ENCODE results near the gene FBL.
"Not testable (repeated sequence)": the region's sequence is repeated elsewhere in the genome, so short reads cannot be mapped to it uniquely, and the experiment has no call there.

FBL gene

DNA sequence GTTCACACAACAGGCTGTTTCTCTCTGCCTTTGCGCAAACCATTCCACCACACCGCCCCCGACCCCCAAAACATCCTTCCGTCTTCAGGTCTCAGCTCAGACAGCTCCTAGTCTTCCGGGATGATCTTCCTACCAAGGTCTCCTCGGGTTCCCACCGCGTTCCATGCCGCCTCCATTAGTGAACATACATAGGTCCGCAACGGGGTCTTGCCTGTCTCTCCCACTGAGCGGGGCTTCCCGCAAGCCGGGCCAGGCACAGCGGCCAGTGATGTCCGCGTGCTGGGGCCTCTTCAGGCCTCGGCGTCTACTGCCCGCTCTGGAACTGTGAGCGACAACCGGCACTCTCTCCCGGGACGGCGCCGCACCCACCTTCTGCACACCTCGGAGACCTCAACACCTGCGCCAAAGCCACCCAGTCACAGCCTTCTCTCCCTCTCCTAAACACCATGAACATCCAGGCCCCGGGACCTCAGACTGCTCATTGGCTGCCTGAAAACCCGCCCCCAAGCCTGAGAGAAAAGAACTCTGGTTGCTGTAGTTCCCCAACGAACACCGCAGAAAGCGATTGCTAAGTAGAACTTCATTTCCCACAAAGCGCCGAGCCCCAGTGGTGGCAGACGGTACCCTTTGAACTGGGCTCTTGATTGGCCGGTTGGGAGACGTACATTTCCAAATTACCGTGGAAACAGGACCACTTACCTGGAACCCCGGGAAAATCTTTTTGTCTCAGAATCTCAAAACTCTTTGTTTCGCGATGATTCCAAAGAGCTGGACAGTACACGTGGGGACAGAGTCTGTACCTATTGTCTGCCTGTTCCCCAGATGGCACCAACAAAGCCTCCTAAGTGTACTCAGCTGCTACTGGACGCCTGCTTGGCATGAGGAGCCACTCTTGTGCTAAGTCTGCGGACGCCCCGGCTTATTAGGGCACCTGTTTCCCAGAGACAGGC, 21.8 kb downstream of the FBL start:
- peak; percentile 94 for DNase-seq

DNA sequence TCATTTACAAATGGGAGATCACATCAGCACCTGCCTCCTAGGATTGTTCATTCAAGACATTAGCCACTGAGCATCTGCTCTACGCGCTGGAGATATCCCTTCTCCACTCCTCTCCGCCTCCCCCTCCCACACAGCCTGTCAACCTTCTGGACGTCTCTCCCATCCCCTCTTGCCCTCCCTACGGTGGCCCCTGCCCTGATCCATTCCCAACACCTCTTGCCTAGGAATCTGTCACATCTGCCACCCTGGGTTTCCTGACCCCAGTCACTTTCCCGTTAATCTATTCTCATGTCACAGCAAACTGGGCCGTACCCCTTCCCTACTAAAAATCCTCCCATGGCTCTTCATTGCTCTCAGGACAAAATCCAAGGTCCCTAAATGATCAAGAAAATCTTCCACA, 22.5 kb downstream of the FBL start:
- DNase-seq, result peak; percentile 6

DNA sequence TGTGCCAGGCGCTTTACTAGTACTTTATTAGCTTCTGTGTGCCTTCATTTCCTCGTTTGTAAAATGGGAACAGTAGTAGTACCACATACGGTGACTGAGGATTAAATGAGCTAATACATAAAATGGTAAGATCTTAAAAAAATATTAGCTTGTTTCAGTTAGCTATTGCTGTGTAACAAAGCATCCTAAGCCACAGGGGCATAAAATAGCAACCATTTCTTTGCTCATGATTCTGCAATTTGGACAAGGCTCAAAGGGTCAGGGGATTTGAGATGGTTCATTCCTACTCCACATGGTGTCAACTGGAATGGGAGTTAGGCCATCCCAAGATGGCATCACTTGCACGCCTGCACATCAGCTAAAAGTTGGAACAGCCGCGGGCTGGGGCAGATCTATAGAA, 25.5 kb downstream of the FBL start:
- no peak for DNase-seq

DNA sequence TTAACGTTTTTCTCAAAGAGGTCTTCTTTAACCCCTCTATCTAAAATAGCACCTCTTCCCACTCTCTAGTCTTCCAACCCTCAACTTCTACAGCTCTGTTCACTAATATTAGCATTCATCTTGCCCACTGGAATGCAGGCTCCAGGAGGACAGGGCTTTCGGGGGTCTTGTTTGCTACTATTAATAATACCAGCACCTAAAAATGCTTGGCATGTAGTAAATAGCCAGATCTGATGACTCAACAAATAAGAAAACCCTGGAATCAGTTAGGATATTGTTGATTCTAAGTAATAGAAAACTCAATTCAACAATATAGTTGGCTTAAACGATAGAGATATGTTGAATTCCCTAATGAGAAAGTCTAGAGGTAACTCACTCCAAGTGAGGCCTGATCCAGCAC, 26.4 kb downstream of the FBL start:
- no peak for DNase-seq

DNA sequence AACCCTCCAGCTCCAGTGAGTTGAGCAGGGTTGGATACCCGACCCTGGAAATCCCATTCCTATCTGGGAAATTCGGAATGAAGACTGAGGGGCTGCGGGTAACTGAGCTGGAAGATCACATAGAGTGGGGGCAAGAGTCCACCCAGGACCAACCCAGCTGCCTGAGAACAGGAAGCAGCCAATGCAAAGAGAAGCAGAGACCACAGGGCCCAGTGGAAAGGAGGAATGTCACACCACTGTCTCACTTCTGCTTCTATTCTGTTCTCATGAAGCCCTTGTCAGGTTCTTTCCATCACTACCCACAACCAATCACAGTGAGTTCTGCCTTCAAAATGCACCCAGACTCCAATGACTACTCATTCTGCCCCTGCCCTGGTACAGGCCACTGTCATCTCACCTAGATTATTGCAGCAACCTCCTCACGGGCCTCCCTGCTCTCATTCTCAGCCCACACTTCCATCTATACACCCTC, 27.5 kb downstream of the FBL start:
- DNase-seq, result no peak

DNA sequence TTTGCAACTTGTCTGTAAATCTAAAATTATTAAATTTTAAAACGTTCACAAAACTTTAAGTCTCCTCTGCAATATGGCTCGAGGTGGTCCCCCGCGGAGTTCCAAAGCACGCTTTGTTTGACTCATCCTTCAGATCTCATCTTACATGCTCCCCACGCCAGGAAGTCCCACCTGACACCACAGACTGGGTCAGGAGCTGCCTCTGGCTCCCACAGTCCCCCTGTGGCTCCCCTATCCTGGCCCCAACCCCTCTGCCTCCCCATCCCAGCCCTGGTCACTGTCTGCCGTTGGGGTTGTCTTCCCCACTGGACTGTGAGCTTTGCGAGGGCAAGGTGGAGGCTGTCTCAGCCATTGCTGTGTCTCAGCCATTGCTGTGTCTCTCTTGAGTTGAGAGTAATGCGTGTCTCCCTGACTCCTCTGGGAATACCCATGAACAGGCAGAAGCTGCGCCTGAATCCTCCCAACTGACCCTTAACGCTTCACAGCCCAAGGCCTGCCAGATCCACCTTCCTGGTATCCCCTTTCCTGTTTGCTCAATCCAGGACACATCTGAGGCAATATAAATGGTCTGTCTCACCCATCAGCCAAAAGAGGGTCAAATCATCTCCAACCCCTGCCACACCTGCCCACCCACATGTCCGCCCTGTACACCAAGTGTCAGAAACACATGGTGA, 28.2 kb downstream of the FBL start:
- DNase-seq, result no peak

DNA sequence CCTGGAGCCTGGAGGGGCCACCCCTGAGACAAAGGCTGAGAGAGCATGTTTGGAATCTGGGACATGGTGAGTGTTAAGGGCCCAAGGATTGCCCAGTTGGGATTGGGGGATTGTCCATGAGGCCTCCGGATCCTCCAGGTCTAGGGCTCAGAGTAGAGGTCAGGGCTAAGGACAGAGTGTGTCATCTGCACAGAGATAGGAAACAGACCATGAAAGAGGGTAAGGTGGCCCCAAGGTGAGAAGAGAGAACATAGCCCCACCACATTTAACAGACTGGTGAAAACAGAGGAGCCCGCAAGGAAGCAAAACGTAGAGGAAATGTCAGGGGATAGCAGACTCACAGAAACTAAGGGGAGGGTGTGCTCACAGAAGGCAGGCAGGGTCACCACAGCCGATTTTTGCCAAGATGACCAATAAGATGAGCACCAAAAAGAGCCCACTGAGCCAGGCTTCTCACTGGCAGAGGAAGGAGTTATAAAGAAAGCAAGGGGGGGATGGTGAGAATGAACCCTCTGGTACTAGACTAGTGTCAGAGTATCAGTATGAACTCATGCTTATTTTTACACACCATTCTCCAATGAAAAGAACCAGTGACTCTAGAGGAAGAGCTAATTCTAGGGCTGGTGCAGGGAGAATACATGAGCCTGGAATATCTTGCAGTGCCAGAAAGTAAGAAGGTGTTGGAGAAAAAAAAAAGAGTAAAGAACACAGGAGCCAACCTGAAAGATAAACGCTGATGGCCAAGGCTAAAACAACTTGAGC, 29.7 kb downstream of the FBL start:
- no peak for DNase-seq

DNA sequence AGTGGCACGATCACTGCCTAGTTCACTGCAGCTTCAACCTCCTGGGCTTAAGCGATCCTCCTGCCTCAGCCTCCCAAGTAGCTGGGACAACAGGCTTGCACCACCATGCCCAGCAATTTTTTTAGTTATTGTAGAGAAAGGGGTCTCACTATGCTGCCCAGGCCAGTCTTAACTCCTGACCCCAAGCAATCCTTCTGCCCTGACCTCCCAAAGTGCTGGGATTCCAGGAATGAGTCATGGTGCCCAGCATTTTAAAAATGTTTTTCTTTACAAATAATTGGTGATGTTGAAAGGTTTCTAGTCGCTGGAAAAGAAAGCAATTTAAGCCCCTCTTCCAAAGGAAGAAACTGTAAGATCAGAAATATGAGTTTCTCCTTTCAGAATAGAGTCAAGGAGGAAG, 31.6 kb downstream of the FBL start:
- no peak for DNase-seq

DNA sequence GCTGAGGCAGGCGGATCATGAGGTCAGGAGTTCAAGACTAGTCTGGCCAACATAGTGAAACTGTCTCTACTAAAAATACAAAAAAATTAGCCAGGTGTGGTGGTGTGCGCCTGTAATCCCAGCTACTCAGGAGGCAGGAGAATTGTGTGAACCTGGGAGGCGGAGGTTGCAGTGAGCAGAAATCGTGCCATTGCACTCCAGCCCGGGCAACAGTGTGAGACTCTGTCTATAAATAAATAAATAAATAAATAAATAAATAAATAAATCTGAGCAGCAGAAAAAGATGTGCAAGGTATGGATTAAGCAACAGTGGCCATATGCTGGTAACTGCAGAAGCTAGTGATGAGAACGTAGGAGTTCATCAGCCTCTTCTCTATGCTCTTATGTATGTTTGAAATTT, 32.1 kb downstream of the FBL start:
- DNase-seq, result not testable (repeated sequence)

DNA sequence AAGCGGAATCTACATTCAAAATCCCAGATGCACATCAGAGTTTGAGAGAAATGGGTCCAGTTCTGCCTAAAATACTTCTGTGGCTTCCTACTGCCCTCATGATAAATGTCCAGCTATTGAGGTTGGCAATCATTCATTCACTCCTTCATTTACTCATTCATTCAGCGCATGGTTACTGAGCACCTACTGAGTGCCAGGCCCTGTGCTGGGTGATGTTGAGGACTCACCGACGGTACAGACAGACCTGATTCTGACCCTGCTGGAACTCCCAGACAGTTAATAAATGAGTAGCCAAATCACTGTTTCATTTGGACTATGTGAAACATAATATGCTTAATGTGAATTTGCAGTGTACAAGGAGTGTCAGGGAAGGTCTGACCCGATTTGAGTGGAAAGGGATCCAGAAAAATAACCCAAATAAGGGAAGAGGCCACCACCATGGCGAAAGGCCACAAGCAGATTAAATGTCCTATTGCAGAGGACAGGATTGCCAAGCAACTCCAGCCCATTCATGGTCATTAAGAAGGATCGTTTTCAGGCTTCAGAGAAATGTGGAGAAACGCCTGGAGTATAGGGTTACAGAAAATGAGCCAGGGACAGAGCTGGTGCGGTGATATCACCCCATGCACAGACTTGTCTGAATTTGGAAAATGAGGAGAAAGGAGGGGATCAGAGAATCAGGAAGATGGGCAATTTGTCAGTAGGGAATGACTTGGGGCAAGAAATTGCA, 32.8 kb downstream of the FBL start:
- no peak for DNase-seq

DNA sequence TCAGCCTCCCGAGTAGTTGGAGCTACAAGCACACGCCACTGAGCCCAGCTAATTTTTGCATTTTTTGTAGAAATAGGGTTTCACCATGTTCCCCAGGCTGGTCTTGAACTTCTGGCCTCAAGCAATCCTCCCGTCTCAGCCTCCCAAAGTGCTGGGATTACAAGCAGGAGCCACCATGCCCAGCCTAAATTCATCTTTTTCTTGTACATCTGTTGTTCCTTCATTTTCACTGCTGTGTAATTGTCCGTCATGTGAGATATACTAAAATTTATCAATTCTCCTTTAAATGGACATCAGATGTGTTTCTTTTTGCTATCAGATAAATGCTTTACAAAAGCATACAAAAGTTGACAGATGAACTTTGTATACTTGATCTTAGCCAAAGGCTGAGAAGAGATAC, 35.1 kb downstream of the FBL start:
- no peak for DNase-seq

DNA sequence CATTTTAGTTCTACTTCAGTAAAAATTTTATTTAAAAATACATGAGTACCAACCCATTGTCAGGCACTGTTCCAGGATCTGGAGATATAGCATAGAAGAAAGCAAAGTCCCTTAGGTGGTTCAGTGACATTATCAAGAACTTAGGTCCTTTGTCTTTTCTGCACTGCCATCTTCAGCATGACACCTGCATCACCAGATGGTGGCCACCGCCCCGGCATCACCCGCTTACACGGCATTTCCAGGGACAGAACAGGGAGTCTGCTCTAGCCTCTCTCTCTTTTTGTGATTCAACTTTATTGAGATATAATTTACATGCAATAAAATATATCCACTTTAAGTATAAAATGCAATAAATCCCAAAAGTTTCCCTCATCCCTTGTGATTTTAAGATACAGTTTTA, 35.8 kb downstream of the FBL start:
- no peak for DNase-seq

DNA sequence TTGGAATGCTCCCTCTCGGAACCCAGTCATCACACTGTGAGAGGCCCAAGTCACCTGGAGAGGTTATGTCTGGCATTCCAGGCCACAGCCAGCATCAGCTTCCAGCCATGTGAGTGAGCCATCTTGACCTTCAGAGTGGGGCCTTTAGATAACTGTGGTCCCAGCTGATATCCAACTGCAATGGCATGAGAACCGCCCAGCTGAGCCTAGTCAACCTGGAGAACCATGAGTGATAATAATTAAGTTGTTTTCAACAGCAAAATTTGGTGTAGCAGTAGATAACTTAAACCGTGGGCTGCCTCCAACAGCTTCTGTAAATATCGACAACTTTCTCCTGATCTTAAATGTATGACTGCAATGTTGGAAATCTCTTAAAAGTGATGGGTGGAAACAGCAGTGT, 36.8 kb downstream of the FBL start:
- no peak for DNase-seq

DNA sequence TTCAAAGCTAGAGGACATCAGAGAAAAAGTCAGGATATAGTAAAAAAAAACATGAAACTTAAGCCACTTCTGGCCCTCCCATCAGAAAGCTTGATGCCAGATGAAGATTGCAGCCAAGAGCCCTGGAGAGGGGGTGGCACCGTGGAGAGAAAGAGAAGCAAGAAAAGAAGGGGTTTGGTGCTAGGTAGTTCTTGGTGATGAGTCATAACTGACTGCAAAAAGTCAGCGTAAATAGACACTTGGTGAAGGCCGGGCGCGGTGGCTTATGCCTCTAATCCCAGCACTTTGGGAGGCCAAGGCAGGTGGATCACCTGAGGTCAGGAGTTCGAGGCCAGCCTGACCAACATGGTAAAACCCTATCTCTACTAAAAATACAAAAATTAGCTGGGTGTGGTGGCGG, 37.5 kb downstream of the FBL start:
- not testable (repeated sequence) for DNase-seq

DNA sequence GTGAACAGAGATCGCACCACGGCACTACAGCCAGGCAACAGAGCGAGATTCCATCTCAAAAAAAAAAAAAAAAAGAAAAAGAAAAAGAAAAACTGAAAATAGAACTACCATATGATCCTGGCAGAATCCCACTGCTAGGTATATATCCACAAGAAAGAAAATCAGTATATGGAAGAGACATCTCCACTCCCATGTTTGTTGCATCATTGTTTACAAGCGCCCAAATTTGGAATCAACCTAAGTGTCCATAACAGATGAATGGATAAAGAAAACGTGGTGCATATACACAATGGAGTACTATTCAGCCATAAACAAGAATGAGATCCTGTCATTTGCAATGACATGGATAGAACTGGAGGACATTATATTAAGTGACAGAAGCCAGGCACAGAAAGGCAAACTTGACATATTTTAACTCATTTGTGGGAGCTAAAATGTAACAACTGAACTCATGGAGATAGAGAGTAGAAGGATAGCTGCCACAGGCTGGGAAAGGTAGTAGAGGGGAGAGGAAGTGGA, 38.3 kb downstream of the FBL start:
- no peak for DNase-seq

DNA sequence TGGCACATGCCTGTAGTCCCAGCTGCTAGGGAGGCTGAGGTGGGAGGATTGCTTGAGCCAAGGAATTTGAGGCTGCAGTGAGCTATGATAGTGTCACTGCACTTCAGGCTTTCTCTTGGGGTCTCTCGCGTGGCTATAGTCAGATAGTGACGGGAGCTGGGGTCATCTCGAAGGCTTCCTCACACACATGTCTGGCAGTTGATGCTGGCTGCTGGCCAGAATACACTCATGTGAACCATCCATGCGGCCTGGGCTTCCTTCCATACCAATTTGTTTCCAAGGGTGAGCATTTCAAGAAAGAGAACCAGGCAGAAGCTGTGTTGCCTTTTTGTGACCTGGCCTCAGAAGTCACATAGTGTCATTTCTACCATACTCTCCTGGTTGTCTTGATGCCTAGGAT, 41.1 kb downstream of the FBL start:
- no peak for DNase-seq

DNA sequence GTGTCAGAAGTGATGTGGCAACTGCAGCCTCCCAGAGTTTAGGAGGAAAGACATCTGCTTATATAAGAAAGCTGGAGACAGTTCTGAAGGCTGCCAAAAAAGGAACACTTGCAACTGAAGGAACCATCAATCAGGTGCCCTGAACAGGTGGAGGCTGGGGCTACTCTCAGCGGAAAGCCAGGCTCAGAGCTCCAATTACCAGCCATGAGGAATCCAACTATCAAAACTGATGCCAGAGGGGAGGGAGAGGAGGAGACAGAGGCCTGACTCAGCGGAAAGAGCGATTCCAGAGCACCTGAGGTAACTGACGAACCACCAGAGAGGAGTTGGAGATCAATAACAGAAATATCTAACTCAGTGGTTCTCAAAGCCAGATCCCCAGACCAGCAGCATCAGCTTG, 43.2 kb downstream of the FBL start:
- DNase-seq, result no peak

DNA sequence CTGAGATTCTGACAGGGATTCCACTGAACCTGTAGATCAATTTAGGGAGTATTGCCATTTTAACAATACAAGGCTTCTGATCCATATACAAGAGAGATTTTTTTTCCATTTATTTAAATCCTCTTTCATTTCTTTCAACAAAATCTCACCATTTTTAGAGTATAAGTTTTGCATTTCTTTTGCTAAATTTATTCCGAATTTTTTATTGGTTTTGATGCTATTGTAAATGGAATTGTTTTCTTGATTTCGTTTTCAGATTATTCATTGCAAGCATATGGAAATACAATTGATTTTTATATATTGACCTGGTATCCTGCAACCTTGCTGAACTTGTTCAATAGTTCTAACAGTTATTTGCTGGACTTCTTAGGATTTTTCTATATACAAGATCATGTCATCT, 49.1 kb downstream of the FBL start:
- DNase-seq, result no peak

DNA sequence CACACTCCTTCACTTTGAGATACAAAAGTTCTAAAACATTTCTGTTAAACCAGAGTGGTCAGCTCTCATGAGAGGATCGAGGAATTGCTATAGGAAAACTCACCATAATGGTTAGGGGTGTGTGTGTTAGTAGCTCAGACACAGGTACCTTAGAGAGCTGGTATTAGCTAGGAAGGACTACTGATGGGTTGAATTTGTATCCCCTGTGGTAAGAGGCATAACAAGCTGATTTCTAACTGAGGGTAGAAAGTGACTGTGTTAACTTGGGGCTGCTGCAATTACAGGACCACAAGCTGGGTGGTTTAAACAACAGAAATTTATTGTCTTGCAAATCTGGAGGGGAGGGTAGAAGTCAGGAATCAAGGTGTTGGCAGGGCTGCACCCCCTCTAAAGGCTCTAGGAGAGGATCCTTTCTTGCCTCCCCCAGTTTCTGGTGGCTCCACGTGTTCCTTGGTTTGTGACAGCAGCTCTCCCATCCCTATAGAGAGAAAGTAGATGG, 50.1 kb downstream of the FBL start:
- no peak for DNase-seq

DNA sequence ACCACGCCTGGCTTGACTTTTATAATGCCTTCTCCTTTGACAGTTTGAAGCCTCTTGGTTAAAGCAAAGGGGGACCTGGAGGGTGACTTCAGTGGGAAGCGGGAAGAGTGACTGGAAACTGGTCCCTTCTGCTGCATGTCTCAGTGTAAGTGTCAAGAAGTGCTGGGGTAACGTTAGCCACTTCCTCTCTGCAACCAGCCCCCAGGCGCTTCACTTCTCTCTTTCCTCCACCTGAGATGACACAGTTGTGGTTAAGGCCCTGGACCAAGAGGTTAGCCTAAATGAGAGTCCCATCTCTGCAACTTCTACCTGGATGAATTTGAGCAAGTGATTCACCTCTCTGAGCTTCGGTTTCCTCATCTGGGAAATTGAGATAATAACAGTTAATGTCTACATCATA, 51.2 kb downstream of the FBL start:
- DNase-seq, result no peak

DNA sequence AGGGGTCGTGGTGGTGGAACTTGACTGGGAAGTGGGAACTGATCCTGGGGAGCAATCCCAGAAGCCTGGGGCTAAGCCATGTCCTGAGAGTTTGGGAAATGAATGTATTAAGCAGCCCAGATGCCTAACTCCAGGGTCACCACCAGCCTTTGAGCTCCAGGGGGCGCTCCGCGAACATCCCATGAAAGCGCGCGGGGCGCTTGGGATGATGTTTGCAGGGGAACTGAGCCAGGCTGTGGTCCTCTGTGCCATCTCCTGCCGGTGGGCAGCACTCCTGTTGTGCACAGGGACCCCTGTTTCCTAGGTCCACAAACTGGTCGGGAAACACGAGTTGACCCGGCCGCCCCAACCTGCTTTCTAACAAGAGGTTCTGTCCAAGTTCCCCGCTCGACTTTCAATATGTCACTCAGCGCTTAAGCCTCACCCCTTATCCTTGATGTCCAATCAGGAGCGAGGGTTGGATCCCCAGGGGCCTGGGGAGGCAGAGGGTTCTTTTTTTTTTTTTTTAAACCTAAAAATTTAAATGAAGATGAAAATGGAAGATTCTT, 53.1 kb downstream of the FBL start:
- peak; percentile 77 for DNase-seq

DNA sequence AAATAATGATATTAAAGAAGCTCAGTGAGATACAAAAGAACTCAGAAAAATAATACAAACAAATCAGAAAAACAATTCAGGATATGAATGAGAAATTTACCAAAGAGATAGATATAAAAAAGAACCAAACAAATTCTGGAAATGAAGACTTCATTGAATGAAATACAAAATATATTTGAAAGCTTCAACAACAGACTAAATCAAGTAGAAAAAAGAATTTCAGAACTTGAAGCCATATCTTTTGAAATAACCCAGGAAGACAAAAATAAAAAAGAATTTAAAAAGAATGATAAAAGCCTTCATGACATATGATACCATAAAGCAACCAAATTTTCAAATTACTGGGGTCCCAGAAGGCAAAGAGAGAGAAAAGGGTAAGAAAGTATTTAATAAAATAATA, 57.9 kb downstream of the FBL start:
- DNase-seq, result no peak

All from hematopoietic multipotent progenitor cell treated with erythropoietin and hydrocortisone succinate and interleukin-3 and kit ligand, for 8 days (in vitro differentiated cells).